MM.1S (cell line): ENCODE results near the gene CCDC150.

Experiments used
- EZH2 ChIP-seq: fragments of 300-600 bp; sonication (generic); optimal IDR thresholded peaks from 2 replicates; pipeline ENCODE3; 2017; ENCODE audit warnings: low read depth, mild to moderate bottlenecking, antibody characterized with exemption, low read length, mixed read lengths
- EZH2phosphoT487 ChIP-seq: fragments of 300-600 bp; sonication (generic); IDR thresholded peaks from 2 replicates; pipeline ENCODE4 v1.6.1; 2018; ENCODE audit warnings: antibody characterized with exemption, low read length
- TF ChIP-seq, protein P1 (sequence below): fragments of 300-600 bp; sonication (generic); IDR thresholded peaks from 2 replicates; pipeline ENCODE4 v1.5.1; 2016; ENCODE audit warnings: antibody characterized with exemption, low read length, mixed read lengths

- TF ChIP-seq EZH2: no peak
- no peak for TF ChIP-seq EZH2phosphoT487
- TF ChIP-seq, protein P1, sequence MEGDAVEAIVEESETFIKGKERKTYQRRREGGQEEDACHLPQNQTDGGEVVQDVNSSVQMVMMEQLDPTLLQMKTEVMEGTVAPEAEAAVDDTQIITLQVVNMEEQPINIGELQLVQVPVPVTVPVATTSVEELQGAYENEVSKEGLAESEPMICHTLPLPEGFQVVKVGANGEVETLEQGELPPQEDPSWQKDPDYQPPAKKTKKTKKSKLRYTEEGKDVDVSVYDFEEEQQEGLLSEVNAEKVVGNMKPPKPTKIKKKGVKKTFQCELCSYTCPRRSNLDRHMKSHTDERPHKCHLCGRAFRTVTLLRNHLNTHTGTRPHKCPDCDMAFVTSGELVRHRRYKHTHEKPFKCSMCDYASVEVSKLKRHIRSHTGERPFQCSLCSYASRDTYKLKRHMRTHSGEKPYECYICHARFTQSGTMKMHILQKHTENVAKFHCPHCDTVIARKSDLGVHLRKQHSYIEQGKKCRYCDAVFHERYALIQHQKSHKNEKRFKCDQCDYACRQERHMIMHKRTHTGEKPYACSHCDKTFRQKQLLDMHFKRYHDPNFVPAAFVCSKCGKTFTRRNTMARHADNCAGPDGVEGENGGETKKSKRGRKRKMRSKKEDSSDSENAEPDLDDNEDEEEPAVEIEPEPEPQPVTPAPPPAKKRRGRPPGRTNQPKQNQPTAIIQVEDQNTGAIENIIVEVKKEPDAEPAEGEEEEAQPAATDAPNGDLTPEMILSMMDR: no peak
Measured at GRCh38 chr2:196592331-196592910, 47.1 kb upstream of the CCDC150 start.
